NCI-H748 treated with DMSO at 0.1 percent for 48 hours (cell line): ENCODE results near the gene VEPH1.
"Not testable (repeated sequence)": the region's sequence is repeated elsewhere in the genome, so short reads cannot be mapped to it uniquely, and the experiment has no call there.

ENCODE experiments used
- DNase-seq: peaks from one replicate; lab custom pipeline; 2025; lab: John Stamatoyannopoulos, UW

VEPH1 gene

GRCh38 chr3:157387708-157388435, 115.3 kb downstream of the VEPH1 start:
- no peak for DNase-seq

DNA sequence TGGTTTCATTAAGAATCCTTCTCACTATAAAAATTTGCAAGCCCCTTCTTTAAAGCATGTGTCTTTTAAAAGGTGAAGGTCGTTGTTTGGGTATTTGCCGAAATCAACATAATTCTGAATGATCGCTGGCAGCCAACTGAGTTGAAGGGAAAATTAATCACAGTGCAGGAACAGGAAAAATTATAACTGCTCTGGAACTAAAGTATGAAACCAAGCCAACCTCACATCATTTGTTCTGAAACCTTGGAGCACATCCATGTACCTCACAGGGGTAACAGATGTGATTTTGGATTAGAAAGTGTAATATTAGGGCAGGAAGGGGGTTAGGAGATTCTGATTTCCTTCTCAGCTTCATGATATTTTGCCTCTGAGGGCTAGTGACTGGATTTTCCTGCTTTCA, 118.7 kb downstream of the VEPH1 start:
- no peak for DNase-seq

DNA sequence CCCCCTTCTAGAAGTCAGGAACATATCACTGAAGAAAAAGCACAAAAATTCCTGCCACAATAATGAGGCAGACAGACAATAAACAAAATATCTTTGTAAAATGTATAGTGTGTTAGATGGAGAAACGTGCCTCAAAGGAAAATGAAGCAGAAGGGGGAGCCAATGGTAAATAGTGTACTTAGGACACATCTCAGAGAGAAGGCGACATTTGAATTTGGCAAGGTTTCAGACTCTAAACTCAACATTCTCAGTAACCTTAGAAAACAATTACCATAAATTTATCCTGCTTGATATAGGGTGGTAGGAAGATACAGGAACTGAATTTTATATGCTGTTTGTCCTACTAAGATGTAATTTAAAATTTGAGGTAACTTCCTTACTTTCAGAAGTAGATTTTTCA, 119.2 kb downstream of the VEPH1 start:
- DNase-seq: no peak

DNA sequence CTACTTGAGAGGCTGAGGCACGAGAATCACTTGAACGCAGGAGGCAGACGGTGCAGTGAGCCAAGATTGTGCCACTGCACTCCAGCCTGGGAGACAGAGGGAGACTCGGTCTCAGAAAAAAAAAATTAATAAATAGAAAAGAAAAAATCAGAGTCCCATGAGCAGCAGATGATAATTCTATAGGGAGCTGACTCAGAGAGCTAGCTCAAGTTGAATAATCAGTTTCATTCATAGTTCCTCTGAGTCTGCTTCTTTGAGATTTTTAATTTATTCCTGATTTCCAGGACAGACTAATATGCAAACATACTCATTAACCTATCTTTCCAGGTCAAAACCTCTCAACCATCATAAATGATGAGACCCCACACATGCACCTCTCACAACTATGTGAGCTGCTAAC, 121.6 kb downstream of the VEPH1 start:
- no peak for DNase-seq

- DNase-seq: no peak
Measured at GRCh38 chr3:157379525-157380140, 123.6 kb downstream of the VEPH1 start.

DNA sequence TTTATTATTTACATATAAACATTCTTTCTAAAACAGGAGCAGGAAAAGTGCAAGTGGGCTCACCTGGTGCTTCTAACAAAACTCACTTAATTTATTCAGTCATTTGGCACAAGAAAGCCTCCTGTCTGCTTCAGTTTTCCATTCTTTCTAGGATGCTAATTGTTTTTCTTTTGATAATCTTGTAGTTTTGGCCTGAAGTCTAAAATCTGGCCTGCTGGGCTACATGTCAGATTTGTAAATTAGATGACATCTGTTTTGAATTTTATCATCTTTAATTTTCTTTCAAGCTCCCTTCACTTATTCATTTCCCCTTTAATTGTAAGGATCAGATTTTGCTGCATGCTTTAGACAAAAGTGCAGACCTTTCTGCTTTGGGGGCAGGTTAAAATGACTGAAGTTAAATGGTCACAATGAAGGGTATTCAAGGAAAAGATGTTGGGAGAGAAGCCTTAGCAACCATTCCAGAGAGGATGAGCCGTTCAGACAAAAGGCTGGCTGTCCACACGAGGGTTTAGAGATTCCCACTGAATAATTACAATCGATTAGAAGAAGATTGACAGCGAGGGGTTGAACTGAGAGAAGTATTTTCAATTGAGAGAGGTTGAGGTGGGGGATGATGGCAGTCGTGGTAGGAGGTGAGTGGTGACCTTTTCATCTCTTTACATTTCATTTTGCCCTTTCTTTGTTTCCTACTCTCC, 126.5 kb downstream of the VEPH1 start:
- no peak for DNase-seq

DNA sequence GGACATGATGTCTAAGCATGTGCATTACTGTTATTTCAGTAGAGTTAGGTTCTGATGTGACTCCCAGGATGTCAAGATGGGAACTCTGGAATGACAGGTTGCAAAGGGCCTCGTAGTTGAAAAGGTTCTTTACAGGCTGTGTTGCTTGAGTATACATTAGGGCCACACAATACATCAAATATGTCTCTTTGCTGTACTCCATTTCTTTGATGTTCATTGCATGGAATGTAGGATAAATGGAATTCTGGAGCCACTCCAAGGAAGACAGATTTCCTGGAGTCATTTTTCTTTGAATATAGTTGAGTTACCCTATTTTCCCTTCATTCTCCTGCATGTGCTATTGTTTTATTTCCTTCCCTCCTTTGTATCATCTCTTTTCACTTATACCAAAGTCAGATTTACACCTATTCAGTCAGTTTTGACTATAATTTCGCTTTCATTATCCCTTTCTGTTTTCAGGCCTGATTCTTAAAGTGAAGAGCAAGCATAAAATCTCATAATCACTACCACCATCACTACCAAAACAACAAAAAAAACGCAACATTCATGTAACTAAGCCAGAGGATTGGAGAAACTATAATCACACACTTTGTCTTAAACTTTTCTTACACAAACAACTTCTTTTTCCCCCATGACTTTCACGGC, 127.8 kb downstream of the VEPH1 start:
- no peak for DNase-seq

- no peak for DNase-seq
Measured at GRCh38 chr3:157374933-157375332, 128.3 kb downstream of the VEPH1 start.

GRCh38 chr3:157373783-157374182, 129.4 kb downstream of the VEPH1 start:
- DNase-seq: no peak

DNA sequence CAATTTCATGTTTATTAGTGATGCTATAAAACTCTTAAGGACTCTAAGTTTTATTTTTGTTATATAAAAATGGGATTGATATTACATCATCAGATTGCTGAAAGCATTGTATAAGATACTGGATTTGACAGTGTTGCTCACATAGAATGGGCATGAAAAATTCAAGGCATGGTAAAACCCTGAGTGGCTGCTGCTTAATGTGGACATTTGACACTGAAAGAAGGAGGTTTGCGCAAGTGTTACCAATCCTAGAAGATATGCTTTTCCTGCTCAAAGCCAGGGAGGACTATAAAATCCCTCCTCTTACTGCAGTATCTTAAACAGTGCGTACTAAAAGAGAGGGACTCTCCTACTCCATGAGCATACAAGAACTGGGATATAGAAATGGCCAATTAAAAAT, 132.3 kb downstream of the VEPH1 start:
- DNase-seq: no peak

GRCh38 chr3:157369727-157370421, 133.3 kb downstream of the VEPH1 start:
- DNase-seq: no peak

DNA sequence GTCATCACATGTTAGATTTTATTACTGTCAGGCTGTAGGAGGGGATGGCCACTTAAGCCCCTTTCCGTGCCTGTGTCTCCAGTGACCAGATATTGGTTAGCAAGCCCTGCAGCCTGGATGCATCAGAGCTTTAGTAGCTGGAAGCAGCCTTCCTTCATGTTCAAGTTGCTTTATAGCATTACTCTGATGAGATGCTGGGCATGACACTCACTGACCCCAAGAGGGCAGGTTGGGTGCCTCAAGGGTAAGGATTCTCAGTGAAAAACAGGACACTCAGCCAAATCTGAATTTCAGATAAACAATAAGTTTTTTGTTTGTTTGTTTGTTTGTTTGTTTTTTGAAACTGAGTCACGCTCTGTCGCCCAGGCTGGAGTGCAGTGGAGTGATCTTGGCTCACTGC, 135.0 kb downstream of the VEPH1 start:
- DNase-seq: no peak

- DNase-seq: no peak
Measured at GRCh38 chr3:157363393-157363792, 139.8 kb downstream of the VEPH1 start.

DNA sequence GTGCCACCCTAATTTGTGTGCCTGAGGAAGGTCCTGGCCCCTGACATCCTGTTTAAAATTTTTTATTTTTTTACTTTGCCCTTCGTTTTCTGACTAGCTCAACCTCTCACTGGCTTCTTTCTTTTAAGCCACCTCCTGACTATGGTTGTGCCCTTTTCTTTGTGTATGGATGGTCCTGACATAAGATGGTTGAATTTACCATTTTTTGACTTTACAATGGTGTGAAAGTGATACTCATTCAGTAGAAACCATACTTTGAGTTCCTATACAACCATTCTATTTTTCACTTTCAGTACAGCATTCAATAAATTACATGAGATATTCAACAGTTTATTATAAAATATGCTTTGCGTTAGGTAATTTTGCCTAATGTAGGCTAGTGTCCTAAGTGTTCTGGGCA, 140.9 kb downstream of the VEPH1 start:
- no peak for DNase-seq

- DNase-seq: no peak
Measured at GRCh38 chr3:157360044-157360443, 143.2 kb downstream of the VEPH1 start.

DNA sequence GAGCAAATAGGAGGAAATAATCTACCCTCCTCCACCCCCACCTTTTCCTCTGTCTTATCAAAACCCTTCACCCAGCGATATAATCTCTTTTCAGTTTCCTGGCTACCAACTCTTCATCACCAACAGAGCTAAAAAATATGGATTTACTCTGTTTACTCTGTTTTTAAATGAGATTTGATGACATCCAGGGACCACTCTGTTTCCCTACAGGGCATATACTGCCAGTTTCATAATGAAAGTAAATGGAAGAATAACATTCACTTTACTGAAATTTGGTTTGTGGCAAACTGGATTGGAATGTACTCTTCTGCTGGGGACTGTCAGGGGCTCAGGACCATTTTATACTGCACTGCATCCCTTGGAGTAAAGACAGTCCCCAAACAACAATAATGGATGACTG, 146.7 kb downstream of the VEPH1 start:
- no peak for DNase-seq

GRCh38 chr3:157355276-157355675, 147.9 kb downstream of the VEPH1 start:
- no peak for DNase-seq

GRCh38 chr3:157354722-157355121, 148.5 kb downstream of the VEPH1 start:
- DNase-seq: no peak

- no peak for DNase-seq
Measured at GRCh38 chr3:157354254-157354653, 149.0 kb downstream of the VEPH1 start.

DNA sequence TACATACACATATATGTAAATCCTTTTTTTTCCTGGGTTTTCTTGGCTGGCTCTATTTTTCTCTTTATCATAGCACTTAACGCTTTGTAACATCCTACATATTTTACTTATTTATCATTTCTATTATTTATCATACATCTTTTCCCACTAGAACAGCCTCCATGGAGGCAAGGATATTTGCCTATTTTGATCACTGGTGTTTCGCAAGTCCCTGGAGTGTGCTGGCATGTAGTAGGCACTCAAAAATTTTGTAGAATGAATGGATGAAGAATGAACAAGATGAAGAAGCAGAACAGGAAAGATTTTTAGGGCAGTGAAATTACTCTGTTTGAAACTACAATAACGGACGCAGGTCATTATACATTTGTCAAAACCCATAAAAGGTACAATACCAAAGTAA, 149.6 kb downstream of the VEPH1 start:
- no peak for DNase-seq

DNA sequence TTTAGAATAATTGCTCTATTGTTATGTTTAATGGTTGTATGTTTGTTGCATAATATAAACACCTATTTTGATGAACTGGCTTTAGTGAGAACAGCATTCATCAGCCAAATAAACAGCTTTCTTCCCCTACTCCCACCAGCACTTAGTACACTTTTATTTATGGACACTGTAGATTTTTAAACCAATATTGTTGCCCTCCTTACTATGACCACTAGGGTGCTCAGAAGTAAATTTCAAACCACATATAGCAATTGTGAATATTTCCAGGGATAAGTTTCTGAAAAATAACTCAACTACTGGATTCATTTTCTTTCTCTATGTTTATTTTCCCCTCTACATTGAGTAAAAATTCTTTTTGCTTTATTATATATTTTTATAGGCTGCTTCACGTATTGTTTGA, 151.2 kb downstream of the VEPH1 start:
- DNase-seq: no peak

DNA sequence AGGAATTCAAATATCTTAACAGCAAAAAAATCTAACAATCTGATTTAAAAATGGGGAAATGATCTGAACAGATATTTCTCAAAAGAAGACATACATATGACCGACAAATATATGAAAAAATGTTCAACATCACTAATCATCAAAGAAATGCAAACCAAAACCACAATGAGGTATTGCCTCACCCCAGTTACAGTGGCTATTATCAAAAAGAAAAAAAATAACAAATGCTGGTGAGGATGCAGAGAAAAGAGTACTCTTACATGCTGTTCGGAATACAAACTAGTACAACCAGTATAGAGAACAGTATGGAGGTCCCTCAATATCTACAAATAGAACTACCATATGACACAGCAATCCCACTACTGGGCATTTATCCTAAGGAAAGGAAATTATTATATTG, 152.6 kb downstream of the VEPH1 start:
- not testable (repeated sequence) for DNase-seq
